ENCODE measurements around the gene CFAP410.

CFAP410 gene

DNA sequence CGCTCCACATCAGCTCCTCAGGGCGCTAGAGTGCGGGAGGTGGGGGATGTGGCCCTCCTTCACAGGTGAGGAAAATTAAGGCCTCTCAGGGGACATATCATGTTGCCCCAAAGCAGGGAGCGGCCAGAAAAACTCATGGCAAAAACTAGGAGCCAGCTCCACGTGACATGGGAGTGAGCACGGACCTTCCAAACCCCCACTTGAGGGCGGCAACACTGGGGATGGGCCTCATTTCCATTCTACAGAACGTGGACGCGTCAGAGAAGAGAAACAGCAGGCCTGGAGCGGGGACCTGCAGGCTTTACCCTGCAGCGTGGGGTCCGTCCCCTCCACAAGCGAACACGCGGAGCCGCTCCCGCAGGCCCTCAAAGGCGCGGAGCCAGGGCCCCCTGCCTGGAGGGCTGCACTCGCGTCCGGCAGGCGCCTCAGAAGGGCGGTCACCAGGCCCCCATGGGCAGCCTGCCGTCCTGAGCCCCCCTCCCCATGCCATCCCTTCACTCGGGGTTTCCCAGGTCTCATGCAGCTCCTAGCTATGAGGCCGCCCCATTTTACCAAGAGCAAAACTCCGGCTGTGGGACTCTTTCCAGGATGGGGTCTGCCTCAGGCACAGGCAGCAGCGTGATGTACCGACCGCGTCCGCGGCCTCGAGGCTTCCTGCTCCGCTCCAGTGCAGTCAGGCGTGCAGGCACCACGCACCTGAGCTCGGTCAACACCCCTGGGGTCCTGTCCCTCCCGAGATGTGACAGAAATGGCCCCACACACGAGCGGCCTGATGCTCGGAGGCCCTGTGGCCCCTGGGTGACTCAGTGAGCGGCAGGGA is 5.5 kb downstream of the CFAP410 start:
- DNase-seq (ENCODE audit: low read depth), result no peak
- TF ChIP-seq, protein P1, sequence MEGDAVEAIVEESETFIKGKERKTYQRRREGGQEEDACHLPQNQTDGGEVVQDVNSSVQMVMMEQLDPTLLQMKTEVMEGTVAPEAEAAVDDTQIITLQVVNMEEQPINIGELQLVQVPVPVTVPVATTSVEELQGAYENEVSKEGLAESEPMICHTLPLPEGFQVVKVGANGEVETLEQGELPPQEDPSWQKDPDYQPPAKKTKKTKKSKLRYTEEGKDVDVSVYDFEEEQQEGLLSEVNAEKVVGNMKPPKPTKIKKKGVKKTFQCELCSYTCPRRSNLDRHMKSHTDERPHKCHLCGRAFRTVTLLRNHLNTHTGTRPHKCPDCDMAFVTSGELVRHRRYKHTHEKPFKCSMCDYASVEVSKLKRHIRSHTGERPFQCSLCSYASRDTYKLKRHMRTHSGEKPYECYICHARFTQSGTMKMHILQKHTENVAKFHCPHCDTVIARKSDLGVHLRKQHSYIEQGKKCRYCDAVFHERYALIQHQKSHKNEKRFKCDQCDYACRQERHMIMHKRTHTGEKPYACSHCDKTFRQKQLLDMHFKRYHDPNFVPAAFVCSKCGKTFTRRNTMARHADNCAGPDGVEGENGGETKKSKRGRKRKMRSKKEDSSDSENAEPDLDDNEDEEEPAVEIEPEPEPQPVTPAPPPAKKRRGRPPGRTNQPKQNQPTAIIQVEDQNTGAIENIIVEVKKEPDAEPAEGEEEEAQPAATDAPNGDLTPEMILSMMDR (IDR thresholded peaks at IDR 0.05; ENCODE audit: low read length, missing control alignments), result no peak
- H3K4me3 ChIP-seq (replicated peaks; ENCODE audit: low read depth, low read length), result no peak overlapping the region

DNA sequence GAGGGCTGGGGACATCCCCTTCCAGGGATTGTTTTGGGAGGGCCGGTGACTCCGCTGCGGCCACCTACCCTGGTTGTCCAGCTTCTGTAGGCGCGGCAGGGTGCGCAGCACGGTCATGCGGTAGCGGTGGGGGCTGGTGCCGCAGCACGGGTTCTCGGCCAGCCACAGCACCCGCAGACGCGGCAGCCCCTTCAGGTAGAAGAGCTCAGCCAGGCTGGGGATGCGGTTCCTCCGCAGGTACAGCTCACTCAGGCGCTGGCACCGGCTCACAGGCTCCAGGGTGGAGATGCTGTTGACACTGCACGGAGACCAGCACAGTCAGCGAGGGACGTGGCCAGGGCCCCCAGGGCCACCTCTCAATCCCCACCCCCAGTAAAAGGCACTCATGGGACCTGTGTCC is 6.2 kb downstream of the CFAP410 start:
- H3K4me3 ChIP-seq (replicated peaks; ENCODE audit: low read depth, low read length), result no peak overlapping the region
- DNase-seq (ENCODE audit: low read depth), result no peak
- TF ChIP-seq, protein P1 (IDR thresholded peaks at IDR 0.05; ENCODE audit: low read length, missing control alignments), result no peak

DNA sequence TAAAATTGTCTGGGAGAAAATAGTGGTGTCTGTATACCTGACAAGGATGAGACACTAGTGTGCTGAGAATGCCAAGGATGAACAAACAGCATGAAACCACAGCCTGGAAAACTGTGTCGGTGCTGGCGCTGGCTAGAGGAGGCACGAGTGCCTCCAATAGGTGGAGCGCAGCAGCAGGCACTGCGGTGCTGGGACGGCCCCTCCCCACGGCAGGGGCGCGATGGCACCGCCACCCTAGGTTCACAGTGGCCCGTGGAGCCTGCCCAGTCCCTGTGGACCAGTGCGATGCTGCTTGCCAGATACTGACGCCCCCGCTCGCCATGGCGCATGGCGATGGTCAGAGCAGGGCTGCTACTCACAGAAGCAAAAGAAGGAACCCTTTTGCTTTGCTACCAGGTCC is 6.8 kb downstream of the CFAP410 start:
- no peak overlapping the region for H3K4me3 ChIP-seq (replicated peaks; ENCODE audit: low read depth, low read length)
- DNase-seq (ENCODE audit: low read depth), result no peak
- TF ChIP-seq, protein P1 (IDR thresholded peaks at IDR 0.05; ENCODE audit: low read length, missing control alignments), result no peak

DNA sequence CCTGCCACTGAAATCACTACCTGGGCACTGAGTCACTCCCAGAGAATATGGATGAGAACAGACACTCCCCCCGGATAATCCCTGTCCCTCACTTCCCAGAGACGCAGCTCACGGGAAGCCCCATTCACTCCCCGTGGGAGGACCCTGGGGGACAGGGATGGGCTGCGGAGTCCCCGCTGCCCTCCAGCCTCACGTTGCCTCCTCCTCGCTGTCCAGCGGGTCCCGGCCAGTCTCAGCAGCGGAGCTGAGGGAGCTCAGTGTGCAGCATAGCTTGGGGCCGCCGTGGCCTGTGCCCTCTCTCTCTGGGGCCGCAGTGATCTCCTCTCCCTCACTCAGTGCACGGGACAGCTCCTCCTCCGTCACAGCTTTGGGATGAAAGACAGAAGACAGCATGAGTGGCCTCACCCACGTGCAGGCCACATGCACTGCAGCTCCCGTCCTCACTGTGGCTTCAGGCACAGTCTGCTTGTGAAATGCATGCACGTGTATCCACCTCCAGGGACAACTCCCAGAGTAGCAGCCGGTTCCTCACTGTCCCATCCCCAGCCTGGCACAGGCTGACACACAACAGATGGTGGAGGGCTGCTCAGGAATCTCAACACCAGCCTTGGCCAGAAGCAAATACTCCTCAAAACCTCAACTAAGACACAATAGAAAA is 7.4 kb downstream of the CFAP410 start:
- TF ChIP-seq, protein P1 (IDR thresholded peaks at IDR 0.05; ENCODE audit: low read length, missing control alignments), result no peak
- DNase-seq (ENCODE audit: low read depth), result peak; percentile 11
- no peak overlapping the region for H3K4me3 ChIP-seq (replicated peaks; ENCODE audit: low read depth, low read length)

DNA sequence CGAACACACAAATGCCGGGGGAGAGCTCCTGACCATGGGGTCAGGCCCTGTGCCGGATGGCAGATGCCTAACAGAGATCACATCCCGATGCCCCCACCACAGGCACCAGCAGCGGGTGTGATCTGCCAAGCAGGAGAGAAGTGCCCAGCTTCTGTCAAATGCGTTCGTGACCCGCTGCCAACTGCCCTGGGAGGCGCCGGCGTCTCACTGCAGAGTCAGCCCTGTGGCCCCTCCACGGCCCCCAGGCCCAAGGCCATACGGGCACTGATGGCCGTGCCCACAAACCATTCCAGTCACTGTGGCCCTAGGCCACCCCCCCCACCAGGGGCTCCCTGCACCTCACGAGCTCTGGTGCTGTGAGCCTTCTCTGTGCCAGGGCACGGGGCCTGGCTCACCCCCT is 8.0 kb downstream of the CFAP410 start:
- TF ChIP-seq, protein P1 (IDR thresholded peaks at IDR 0.05; ENCODE audit: low read length, missing control alignments), result no peak
- no peak for DNase-seq (ENCODE audit: low read depth)
- no peak overlapping the region for H3K4me3 ChIP-seq (replicated peaks; ENCODE audit: low read depth, low read length)

DNA sequence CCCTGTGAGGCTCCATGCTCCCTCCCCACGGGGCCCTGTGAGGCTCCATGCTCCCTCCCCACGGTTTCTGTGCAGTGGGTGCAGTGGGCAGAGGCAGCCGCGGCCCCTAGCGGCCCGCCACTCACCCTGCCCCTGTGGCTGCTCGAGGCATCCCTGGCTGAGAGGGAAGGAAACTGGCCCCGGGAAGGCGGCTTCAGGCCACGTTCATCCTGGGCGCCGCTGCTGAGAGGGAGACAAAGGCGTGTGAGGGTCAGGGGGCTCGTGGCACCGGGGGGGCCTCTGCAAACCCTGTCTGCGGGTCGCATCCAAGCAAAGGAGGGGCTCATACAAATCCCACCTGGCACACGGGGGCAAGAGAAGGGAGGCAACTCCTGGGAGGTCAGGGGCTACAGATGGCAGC is 8.5 kb downstream of the CFAP410 start:
- DNase-seq (ENCODE audit: low read depth), result no peak
- H3K4me3 ChIP-seq (replicated peaks; ENCODE audit: low read depth, low read length), result no peak overlapping the region
- TF ChIP-seq, protein P1 (IDR thresholded peaks at IDR 0.05; ENCODE audit: low read length, missing control alignments), result no peak

All from fibroblast of pulmonary artery (primary cell).